Mesothelial cell of epicardium (in vitro differentiated cells): Measurements from ENCODE around the gene CELF2. TPM values are rescaled to one million over a fixed set of nuclear protein-coding genes. Genes with fewer than 3 reads are reported as not detected.

Experiments
- DNase-seq, 2 experiments: peaks; one replicate each; pipeline ENCODE4 v3.0.0; 2021; ENCODE audit warnings: low spot score in 2 of 2; ENCODE audit not compliant: unreplicated experiment in 2 of 2
- H3K27ac Mint-ChIP-seq: 2 replicates; pipeline ENCODE4 v1.8.0; 2021; ENCODE audit warnings: mixed read lengths
- H3K27me3 Mint-ChIP-seq: 2 replicates; pipeline ENCODE4 v1.8.0; 2021; ENCODE audit warnings: low read depth, mixed read lengths
- H3K36me3 Mint-ChIP-seq: 2 replicates; pipeline ENCODE4 v1.8.0; 2021; ENCODE audit warnings: mixed read lengths
- H3K4me1 Mint-ChIP-seq: 2 replicates; pipeline ENCODE4 v1.8.0; 2021; ENCODE audit warnings: mixed read lengths
- H3K4me3 Mint-ChIP-seq: 2 replicates; pipeline ENCODE4 v1.8.0; 2021; ENCODE audit warnings: mild to moderate bottlenecking, moderate library complexity, mixed read lengths
- H3K9me3 Mint-ChIP-seq: 2 replicates; pipeline ENCODE4 v1.8.0; 2021; ENCODE audit warnings: mixed read lengths
- CTCF ChIP-seq: fragments of 200-600 bp; sonication (generic); IDR thresholded peaks from one replicate; pipeline ENCODE4 v1.5.0; 2021; ENCODE audit warnings: antibody characterized with exemption; ENCODE audit not compliant: unreplicated experiment
- total RNA-seq: library from RNA; stranded (reverse); gene quantifications from 3 replicates; pipeline ENCODE4 v1.2.1, GENCODE V29; 2021

Gene CELF2
- total RNA-seq, 1 donor from 2014 or later, result 24.0 TPM

- H3K4me1 Mint-ChIP-seq, result no peaks in the 10 kb centered on the region
- DNase-seq, result no peak
- H3K27ac Mint-ChIP-seq, result no peak overlapping the region
- no peak overlapping the region for H3K4me3 Mint-ChIP-seq
- H3K36me3 Mint-ChIP-seq, result peaks cover 31% of the 10 kb centered on the region
- peaks cover 68% of the 10 kb centered on the region for H3K9me3 Mint-ChIP-seq
- TF ChIP-seq CTCF, result no peak
- no peaks in the 10 kb centered on the region for H3K27me3 Mint-ChIP-seq
Observed at GRCh38 chr10:11307937-11308336, 290.3 kb downstream of the CELF2 start.

GRCh38 chr10:11311027-11311426 lies 293.4 kb downstream of the CELF2 start:
- Mint-ChIP-seq H3K4me1 (no peaks in the 10 kb centered on the region), H3K9me3 (peaks cover 54% of the 10 kb centered on the region), H3K4me3 (no peak overlapping the region), H3K27ac (no peak overlapping the region), H3K27me3 (peaks cover 3% of the 10 kb centered on the region), H3K36me3 (peaks cover 44% of the 10 kb centered on the region)
- no peak for TF ChIP-seq CTCF
- DNase-seq, result no peak

GRCh38 chr10:11313463-11313862 lies 295.8 kb downstream of the CELF2 start:
- Mint-ChIP-seq H3K4me3 (no peak overlapping the region), H3K36me3 (peaks cover 35% of the 10 kb centered on the region), H3K4me1 (no peaks in the 10 kb centered on the region), H3K27ac (no peak overlapping the region), H3K27me3 (peaks cover 3% of the 10 kb centered on the region), H3K9me3 (peaks cover 36% of the 10 kb centered on the region)
- TF ChIP-seq CTCF, result no peak
- DNase-seq, result no peak

- Mint-ChIP-seq H3K27ac (no peak overlapping the region), H3K4me3 (no peak overlapping the region), H3K4me1 (no peaks in the 10 kb centered on the region), H3K36me3 (peaks cover 20% of the 10 kb centered on the region), H3K9me3 (no peaks in the 10 kb centered on the region), H3K27me3 (peaks cover 3% of the 10 kb centered on the region)
- no peak for DNase-seq
- no peak for TF ChIP-seq CTCF
Observed at GRCh38 chr10:11317936-11318670, 300.4 kb downstream of the CELF2 start.

- no peaks in the 10 kb centered on the region for H3K4me1 Mint-ChIP-seq
- no peak for DNase-seq
Observed at GRCh38 chr10:11318826-11319598, 301.3 kb downstream of the CELF2 start.

More at GRCh38 chr10:11318826-11319598, 301.3 kb downstream of the CELF2 start:
- H3K27me3 Mint-ChIP-seq, result peaks cover 3% of the 10 kb centered on the region
- peaks cover 19% of the 10 kb centered on the region for H3K36me3 Mint-ChIP-seq
- no peak overlapping the region for H3K4me3 Mint-ChIP-seq
- H3K27ac Mint-ChIP-seq, result no peak overlapping the region
- H3K9me3 Mint-ChIP-seq, result no peaks in the 10 kb centered on the region
- no peak for TF ChIP-seq CTCF
